Fibroblast of lung (primary cell): ENCODE data around the gene RAB36.

Experiments
- EZH2 ChIP-seq: IDR thresholded peaks from 2 replicates; pipeline ENCODE4 v1.5.1; 2012; ENCODE audit warnings: low read length, control low read depth, mild to moderate bottlenecking; ENCODE audit errors: missing control alignments
- TF ChIP-seq, protein P1 (sequence below), 2 donors: IDR thresholded peaks in 1 of 2; conservative IDR thresholded peaks in 1 of 2; 1 replicate in 1 of 2; 2 replicates in 1 of 2; pipeline ENCODE4 v1.5.1; 2011 to 2012; ENCODE audit warnings: low read length in 2 of 2, control low read depth in 1 of 2, inconsistent platforms in 1 of 2, low read depth in 1 of 2, mild to moderate bottlenecking in 1 of 2

DNA sequence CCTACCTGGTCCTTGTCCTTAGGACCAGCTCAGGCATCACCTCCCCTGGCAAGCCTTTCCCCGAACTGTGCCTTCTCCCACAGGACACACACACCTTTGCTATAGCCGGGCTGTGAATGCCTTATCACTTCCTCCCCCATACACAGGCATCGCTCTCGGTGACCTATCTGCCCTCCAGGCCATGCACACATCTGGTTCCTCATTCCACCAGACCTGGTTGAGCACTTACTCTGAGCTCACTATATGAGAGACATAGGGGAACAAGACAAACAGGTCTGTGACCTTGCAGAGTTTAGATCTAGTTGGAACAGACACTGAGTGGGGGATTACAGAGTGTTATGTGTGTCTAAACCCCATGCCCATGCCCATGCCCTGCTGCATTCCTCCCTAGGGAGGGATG, 31.9 kb downstream of the RAB36 start:
- TF ChIP-seq, protein P1, sequence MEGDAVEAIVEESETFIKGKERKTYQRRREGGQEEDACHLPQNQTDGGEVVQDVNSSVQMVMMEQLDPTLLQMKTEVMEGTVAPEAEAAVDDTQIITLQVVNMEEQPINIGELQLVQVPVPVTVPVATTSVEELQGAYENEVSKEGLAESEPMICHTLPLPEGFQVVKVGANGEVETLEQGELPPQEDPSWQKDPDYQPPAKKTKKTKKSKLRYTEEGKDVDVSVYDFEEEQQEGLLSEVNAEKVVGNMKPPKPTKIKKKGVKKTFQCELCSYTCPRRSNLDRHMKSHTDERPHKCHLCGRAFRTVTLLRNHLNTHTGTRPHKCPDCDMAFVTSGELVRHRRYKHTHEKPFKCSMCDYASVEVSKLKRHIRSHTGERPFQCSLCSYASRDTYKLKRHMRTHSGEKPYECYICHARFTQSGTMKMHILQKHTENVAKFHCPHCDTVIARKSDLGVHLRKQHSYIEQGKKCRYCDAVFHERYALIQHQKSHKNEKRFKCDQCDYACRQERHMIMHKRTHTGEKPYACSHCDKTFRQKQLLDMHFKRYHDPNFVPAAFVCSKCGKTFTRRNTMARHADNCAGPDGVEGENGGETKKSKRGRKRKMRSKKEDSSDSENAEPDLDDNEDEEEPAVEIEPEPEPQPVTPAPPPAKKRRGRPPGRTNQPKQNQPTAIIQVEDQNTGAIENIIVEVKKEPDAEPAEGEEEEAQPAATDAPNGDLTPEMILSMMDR (conservative IDR thresholded peaks at IDR 0.05 in 1 of 2, IDR thresholded peaks at IDR 0.05 in 1 of 2; ENCODE audit: low read depth in 1 of 2, low read length in 2 of 2): no peak
- TF ChIP-seq EZH2: no peak
